WTC11 (cell line): ENCODE measurements around the gene CACNA1H. TPM values are rescaled to one million over a fixed set of nuclear protein-coding genes. Genes with fewer than 3 reads are reported as not detected.

Experiments
- ATAC-seq: fragments of 200-7000 bp; cut with Tn5 transposase; 2 replicates; pipeline ENCODE4 v1.10.0; 2021; ENCODE audit warnings: mild to moderate bottlenecking, moderate library complexity
- CTCF ChIA-PET: fragments of 300-600 bp; sonication (Branson Sonifier 250); formaldehyde crosslinking; loops from one replicate; lab custom pipeline; 2021; ENCODE audit warnings: antibody characterized with exemption; lab: Charles Lee
- POLR2A ChIA-PET: fragments of 350-600 bp; sonication (Branson Sonifier 250); formaldehyde crosslinking; loops from one replicate; lab custom pipeline; 2021; ENCODE audit warnings: antibody characterized with exemption; lab: Charles Lee
- DNase-seq: peaks from one replicate; pipeline ENCODE4 v3.0.0; 2021; ENCODE audit warnings: low spot score
- H3K27ac Mint-ChIP-seq: 2 replicates; pipeline ENCODE4 v1.8.0; 2021; ENCODE audit warnings: mixed read lengths
- H3K27me3 Mint-ChIP-seq: 2 replicates; pipeline ENCODE4 v1.8.0; 2021; ENCODE audit warnings: low read depth, mild to moderate bottlenecking, moderate library complexity, mixed read lengths
- H3K36me3 Mint-ChIP-seq: 2 replicates; pipeline ENCODE4 v1.8.0; 2021; ENCODE audit warnings: mixed read lengths
- H3K4me1 Mint-ChIP-seq: 2 replicates; pipeline ENCODE4 v1.8.0; 2022; ENCODE audit warnings: mixed read lengths
- H3K4me3 Mint-ChIP-seq: 2 replicates; pipeline ENCODE4 v1.8.0; 2021; ENCODE audit warnings: mild to moderate bottlenecking, moderate library complexity, mixed read lengths
- H3K9me3 Mint-ChIP-seq: 2 replicates; pipeline ENCODE4 v1.8.0; 2021; ENCODE audit warnings: mixed read lengths
- ATF2 ChIP-seq: sonication (generic); formaldehyde crosslinking; IDR thresholded peaks from 2 replicates; pipeline ENCODE4 v1.8.1; 2022; ENCODE audit warnings: low read depth, missing genetic modification reagents, borderline replicate concordance
- CREB1 ChIP-seq: sonication (generic); formaldehyde crosslinking; IDR thresholded peaks from 2 replicates; pipeline ENCODE4 v1.8.0; 2023; ENCODE audit warnings: mild to moderate bottlenecking, missing genetic modification reagents
- CTCF ChIP-seq: fragments of 200-600 bp; IDR thresholded peaks from 2 replicates; pipeline ENCODE4 v1.8.0; 2022; ENCODE audit warnings: antibody characterized with exemption
- E2F5 ChIP-seq: sonication (generic); formaldehyde crosslinking; IDR thresholded peaks from 2 replicates; pipeline ENCODE4 v1.8.1; 2022; ENCODE audit warnings: mild to moderate bottlenecking, moderate library complexity, missing genetic modification reagents
- ERG ChIP-seq: fragments of 250-450 bp; sonication (Bioruptor Pico); IDR thresholded peaks from 2 replicates; pipeline ENCODE4 v1.8.0; 2021; ENCODE audit warnings: mild to moderate bottlenecking
- GRHL2 ChIP-seq: fragments of 250-450 bp; sonication (Bioruptor Pico); IDR thresholded peaks from 2 replicates; pipeline ENCODE4 v1.8.0; 2022; ENCODE audit warnings: mild to moderate bottlenecking, moderate library complexity; ENCODE audit not compliant: insufficient replicate concordance, severe bottlenecking
- HMGA2 ChIP-seq: fragments of 250-450 bp; sonication (Bioruptor Pico); IDR thresholded peaks from 2 replicates; pipeline ENCODE4 v1.4.0; 2021; ENCODE audit warnings: mild to moderate bottlenecking, moderate library complexity
- KAT7 ChIP-seq: sonication (generic); formaldehyde crosslinking; IDR thresholded peaks from 2 replicates; pipeline ENCODE4 v1.8.1; 2023; ENCODE audit warnings: missing genetic modification reagents, mild to moderate bottlenecking, borderline replicate concordance
- RELA ChIP-seq: sonication (generic); formaldehyde crosslinking; IDR thresholded peaks from 2 replicates; pipeline ENCODE4 v1.8.1; 2022; ENCODE audit warnings: missing genetic modification reagents, mild to moderate bottlenecking, borderline replicate concordance
- SMAD3 ChIP-seq: sonication (generic); formaldehyde crosslinking; IDR thresholded peaks from 2 replicates; pipeline ENCODE4 v1.8.0; 2022; ENCODE audit warnings: missing genetic modification reagents, mild to moderate bottlenecking, borderline replicate concordance
- SP1 ChIP-seq: sonication (generic); formaldehyde crosslinking; conservative IDR thresholded peaks from 2 replicates; pipeline ENCODE4 v1.8.1; 2022; ENCODE audit warnings: missing genetic modification reagents
- TCF7 ChIP-seq: sonication (generic); formaldehyde crosslinking; IDR thresholded peaks from 2 replicates; pipeline ENCODE4 v1.8.0; 2022; ENCODE audit warnings: mild to moderate bottlenecking, low read depth, missing genetic modification reagents, moderate library complexity
- ZBTB21 ChIP-seq: sonication (generic); formaldehyde crosslinking; IDR thresholded peaks from 2 replicates; pipeline ENCODE4 v1.8.1; 2023; ENCODE audit warnings: mild to moderate bottlenecking, missing genetic modification reagents, borderline replicate concordance
- ZNF138 ChIP-seq: sonication (generic); formaldehyde crosslinking; conservative IDR thresholded peaks from 2 replicates; pipeline ENCODE4 v1.8.1; 2022; ENCODE audit warnings: mild to moderate bottlenecking, moderate library complexity, missing genetic modification reagents
- ZNF317 ChIP-seq: sonication (generic); formaldehyde crosslinking; IDR thresholded peaks from 2 replicates; pipeline ENCODE4 v1.8.1; 2023; ENCODE audit warnings: low read depth, mild to moderate bottlenecking, moderate library complexity, missing genetic modification reagents, borderline replicate concordance
- ZNF396 ChIP-seq: fragments of 250-450 bp; sonication (Bioruptor Pico); IDR thresholded peaks from 2 replicates; pipeline ENCODE4 v1.8.0; 2021; ENCODE audit warnings: mild to moderate bottlenecking, moderate library complexity, borderline replicate concordance
- ZNF416 ChIP-seq: fragments of 250-450 bp; sonication (Bioruptor Pico); IDR thresholded peaks from 2 replicates; pipeline ENCODE4 v1.9.0; 2021; ENCODE audit warnings: mild to moderate bottlenecking, inconsistent platforms
- ZNF425 ChIP-seq: fragments of 250-450 bp; sonication (Bioruptor Pico); conservative IDR thresholded peaks from 2 replicates; pipeline ENCODE4 v1.9.0; 2021; ENCODE audit warnings: mild to moderate bottlenecking
- ZNF532 ChIP-seq: fragments of 250-450 bp; sonication (Bioruptor Pico); IDR thresholded peaks from 2 replicates; pipeline ENCODE4 v1.9.0; 2021; ENCODE audit warnings: mild to moderate bottlenecking, borderline replicate concordance
- total RNA-seq: library from RNA; stranded (reverse); gene quantifications from 3 replicates; pipeline ENCODE4 v1.2.3, GENCODE V29; 2021

CACNA1H gene
- total RNA-seq, 1 experiment from 2014 or later: 38.0 TPM

GRCh38 chr16:1146409-1146808 is 6.5 kb upstream of the CACNA1H start (continued):
- TF ChIP-seq ZNF532 (CRISPR knock-in tag) (no peak), HMGA2 (no peak), SP1 (no peak), CREB1 (CRISPR knock-in tag) (no peak), ZBTB21 (no peak), ERG (CRISPR knock-in tag) (no peak)

- peaks cover 2% of the 10 kb centered on the region; the same call in 1 of the 2 replicates for H3K36me3 Mint-ChIP-seq
- H3K4me3 Mint-ChIP-seq: no peak overlapping the region
- 0 out of 2 replicates have a peak, but pooled peaks cover 3% of the 10 kb centered on the region for H3K4me1 Mint-ChIP-seq
- peaks cover 7% of the 10 kb centered on the region for H3K9me3 Mint-ChIP-seq
- H3K27me3 Mint-ChIP-seq: 0 out of 2 replicates have a peak, but pooled peaks cover 3% of the 10 kb centered on the region
- no peak for DNase-seq
- CTCF ChIA-PET: interaction anchor here (0.7 to 1.2 kb wide), 2 partner anchors 83 to 90 kb away, joined by 4 to 5 read pairs; no protein-coding TSS in a partner anchor
- ATAC-seq: no peak
- POLR2A ChIA-PET: no interaction called here
- H3K27ac Mint-ChIP-seq: no peak overlapping the region
- no peak for TF ChIP-seq ZNF425 (CRISPR knock-in tag)
- no peak for TF ChIP-seq CREB1 (CRISPR knock-in tag)
- TF ChIP-seq ZNF317: no peak
- no peak for TF ChIP-seq TCF7 (CRISPR knock-in tag)
- TF ChIP-seq CTCF: no peak
- TF ChIP-seq ATF2 (CRISPR knock-in tag): no peak
- TF ChIP-seq ZNF416: no peak
- no peak for TF ChIP-seq RELA (CRISPR knock-in tag)
- TF ChIP-seq KAT7 (CRISPR knock-in tag): no peak
- TF ChIP-seq GRHL2 (CRISPR knock-in tag): no peak
- no peak for TF ChIP-seq ZNF396 (CRISPR knock-in tag)
- no peak for TF ChIP-seq SMAD3 (CRISPR knock-in tag)
- no peak for TF ChIP-seq ZNF532 (CRISPR knock-in tag)
- TF ChIP-seq ZBTB21: no peak
- no peak for TF ChIP-seq ZNF138 (CRISPR knock-in tag)
- TF ChIP-seq E2F5 (CRISPR knock-in tag): no peak
Observed at GRCh38 chr16:1147027-1147426, 5.9 kb upstream of the CACNA1H start.
